Measurements from ENCODE around the gene PFDN1.

Gene PFDN1

DNA sequence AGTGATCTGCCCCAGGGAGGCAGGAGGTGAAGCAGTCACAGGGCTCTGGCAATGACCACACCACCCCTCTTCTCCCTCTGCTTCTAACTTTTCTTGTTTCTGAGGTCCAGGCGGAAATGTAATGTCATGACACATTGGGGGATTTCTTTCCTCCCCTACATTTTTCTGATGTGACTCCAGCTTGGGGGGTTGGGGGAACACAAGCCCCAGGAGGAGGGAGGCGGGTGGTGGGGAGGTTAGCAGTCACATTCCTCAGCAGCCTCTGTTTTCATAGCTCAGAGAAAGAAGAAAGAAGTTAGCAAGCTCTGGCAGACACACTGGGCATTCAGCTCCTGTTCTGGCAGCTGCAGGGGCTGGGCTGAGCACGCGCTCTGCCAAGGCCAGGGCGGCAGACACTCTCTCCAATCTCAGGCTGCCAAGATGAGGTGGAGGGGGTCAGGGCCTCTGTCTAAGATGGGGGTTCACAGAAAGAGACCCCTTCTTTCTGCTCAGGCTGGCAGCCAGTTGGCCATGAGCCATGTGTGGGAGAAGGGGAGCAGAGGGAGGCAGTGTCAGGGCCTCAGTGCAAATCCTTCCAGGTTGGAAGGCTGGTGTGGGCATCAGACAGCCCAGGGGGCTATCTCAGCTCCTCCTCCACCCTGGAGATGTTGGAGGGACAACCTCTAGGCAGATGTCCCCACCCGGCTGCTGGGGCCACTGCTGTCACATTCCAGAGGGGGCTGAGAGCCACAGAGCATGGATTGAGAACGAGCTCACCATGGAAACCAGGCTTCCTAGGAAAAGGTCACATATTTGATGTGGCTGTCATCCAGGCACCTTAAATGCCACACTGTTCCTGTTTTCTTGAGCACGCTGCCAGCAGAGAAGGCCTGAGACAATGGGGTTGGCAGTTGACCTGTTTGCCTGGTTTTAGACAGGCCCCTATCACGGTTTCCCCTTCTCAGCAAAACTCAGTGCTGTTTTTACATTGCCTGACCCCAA, 20.1 kb upstream of the PFDN1 start:
- Histone ChIP-seq H3K79me2 (ENCODE audit: control insufficient read depth, low read length) (no peaks in the 10 kb centered on the region), H3K9me2 (replicated peaks; ENCODE audit: control insufficient read depth, low read length) (no peaks in the 10 kb centered on the region), H3K36me3 (ENCODE audit: control insufficient read depth, low read length) (no peaks in the 10 kb centered on the region), H4K20me1 (ENCODE audit: control insufficient read depth, insufficient read depth, low read depth, low read length) (no peaks in the 10 kb centered on the region), H3K4me1 (ENCODE audit: control insufficient read depth, low read length) (no peaks in the 10 kb centered on the region), H3F3A (ENCODE audit: control insufficient read depth, insufficient read depth) (no peaks in the 10 kb centered on the region), H3K27ac (ENCODE audit: low read depth, low read length) (no peak overlapping the region), H3K27me3 (ENCODE audit: control insufficient read depth, low read length) (peaks cover 10% of the 10 kb centered on the region), H3K9me3 (ENCODE audit: control insufficient read depth, insufficient read depth, low read length) (no peaks in the 10 kb centered on the region), H3K4me3 (ENCODE audit: low read length) (no peak overlapping the region), H3K4me2 (ENCODE audit: low read length) (no peak overlapping the region)
- TF ChIP-seq, protein P1, sequence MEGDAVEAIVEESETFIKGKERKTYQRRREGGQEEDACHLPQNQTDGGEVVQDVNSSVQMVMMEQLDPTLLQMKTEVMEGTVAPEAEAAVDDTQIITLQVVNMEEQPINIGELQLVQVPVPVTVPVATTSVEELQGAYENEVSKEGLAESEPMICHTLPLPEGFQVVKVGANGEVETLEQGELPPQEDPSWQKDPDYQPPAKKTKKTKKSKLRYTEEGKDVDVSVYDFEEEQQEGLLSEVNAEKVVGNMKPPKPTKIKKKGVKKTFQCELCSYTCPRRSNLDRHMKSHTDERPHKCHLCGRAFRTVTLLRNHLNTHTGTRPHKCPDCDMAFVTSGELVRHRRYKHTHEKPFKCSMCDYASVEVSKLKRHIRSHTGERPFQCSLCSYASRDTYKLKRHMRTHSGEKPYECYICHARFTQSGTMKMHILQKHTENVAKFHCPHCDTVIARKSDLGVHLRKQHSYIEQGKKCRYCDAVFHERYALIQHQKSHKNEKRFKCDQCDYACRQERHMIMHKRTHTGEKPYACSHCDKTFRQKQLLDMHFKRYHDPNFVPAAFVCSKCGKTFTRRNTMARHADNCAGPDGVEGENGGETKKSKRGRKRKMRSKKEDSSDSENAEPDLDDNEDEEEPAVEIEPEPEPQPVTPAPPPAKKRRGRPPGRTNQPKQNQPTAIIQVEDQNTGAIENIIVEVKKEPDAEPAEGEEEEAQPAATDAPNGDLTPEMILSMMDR (IDR thresholded peaks at IDR 0.05; ENCODE audit: low read depth, low read length, poor library complexity, severe bottlenecking), result no peak
- TF ChIP-seq EZH2phosphoT487 (IDR thresholded peaks at IDR 0.05; ENCODE audit: borderline replicate concordance, low read length), result no peak

- Histone ChIP-seq H3K9me3 (ENCODE audit: control insufficient read depth, insufficient read depth, low read length) (no peaks in the 10 kb centered on the region), H4K20me1 (ENCODE audit: control insufficient read depth, insufficient read depth, low read depth, low read length) (no peaks in the 10 kb centered on the region), H3K36me3 (ENCODE audit: control insufficient read depth, low read length) (no peaks in the 10 kb centered on the region), H3K79me2 (ENCODE audit: control insufficient read depth, low read length) (no peaks in the 10 kb centered on the region), H3K4me1 (ENCODE audit: control insufficient read depth, low read length) (no peaks in the 10 kb centered on the region), H3K27me3 (ENCODE audit: control insufficient read depth, low read length) (peaks cover 3% of the 10 kb centered on the region; the same call in 1 of the 2 replicates), H3F3A (ENCODE audit: control insufficient read depth, insufficient read depth) (no peaks in the 10 kb centered on the region), H3K4me2 (ENCODE audit: low read length) (no peak overlapping the region), H3K27ac (ENCODE audit: low read depth, low read length) (no peak overlapping the region), H3K4me3 (ENCODE audit: low read length) (no peak overlapping the region), H3K9me2 (replicated peaks; ENCODE audit: control insufficient read depth, low read length) (no peaks in the 10 kb centered on the region)
- TF ChIP-seq, protein P1 (IDR thresholded peaks at IDR 0.05; ENCODE audit: low read depth, low read length, poor library complexity, severe bottlenecking), result no peak
These were observed 18.9 kb upstream of the PFDN1 start for GRCh38 chr5:140321796-140322195.

DNA sequence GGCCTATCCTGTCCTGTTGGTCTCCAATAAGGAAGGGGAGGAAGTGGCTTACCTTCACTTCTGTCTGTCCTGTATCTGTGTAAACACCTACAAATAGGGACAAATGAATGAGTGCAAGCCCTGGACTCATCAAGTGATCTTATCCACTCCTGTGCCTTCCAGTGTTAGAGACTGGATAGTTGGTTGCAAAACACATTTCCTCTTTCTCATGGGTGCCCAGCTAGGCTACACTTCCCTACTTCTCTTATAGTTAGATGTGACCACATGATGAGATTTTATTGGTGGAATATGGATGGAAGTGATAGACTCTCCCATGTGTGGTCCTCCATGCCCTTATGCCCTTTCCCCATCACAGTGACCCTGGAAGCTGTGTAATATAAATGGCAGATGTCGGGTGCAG, 16.9 kb upstream of the PFDN1 start:
- H3K4me2 ChIP-seq (ENCODE audit: low read length), result no peak overlapping the region
- H3K9me3 ChIP-seq (ENCODE audit: control insufficient read depth, insufficient read depth, low read length), result no peaks in the 10 kb centered on the region
- no peaks in the 10 kb centered on the region for H3F3A ChIP-seq (ENCODE audit: control insufficient read depth, insufficient read depth)
- H3K4me1 ChIP-seq (ENCODE audit: control insufficient read depth, low read length), result no peaks in the 10 kb centered on the region
- no peaks in the 10 kb centered on the region for H3K79me2 ChIP-seq (ENCODE audit: control insufficient read depth, low read length)
- H3K4me3 ChIP-seq (ENCODE audit: low read length), result no peak overlapping the region
- no peaks in the 10 kb centered on the region for H3K36me3 ChIP-seq (ENCODE audit: control insufficient read depth, low read length)
- TF ChIP-seq EZH2phosphoT487 (IDR thresholded peaks at IDR 0.05; ENCODE audit: borderline replicate concordance, low read length), result no peak
- TF ChIP-seq, protein P1 (IDR thresholded peaks at IDR 0.05; ENCODE audit: low read depth, low read length, poor library complexity, severe bottlenecking), result no peak
- H3K27me3 ChIP-seq (ENCODE audit: control insufficient read depth, low read length), result no peaks in the 10 kb centered on the region
- H3K9me2 ChIP-seq (replicated peaks; ENCODE audit: control insufficient read depth, low read length), result no peaks in the 10 kb centered on the region
- no peaks in the 10 kb centered on the region for H4K20me1 ChIP-seq (ENCODE audit: control insufficient read depth, insufficient read depth, low read depth, low read length)
- no peak overlapping the region for H3K27ac ChIP-seq (ENCODE audit: low read depth, low read length)
